Common myeloid progenitor, CD34-positive (primary cell): Measurements from ENCODE around the gene EHMT2.
A peak's percentile ranks its signal among the peaks of the same experiment; 100 is the strongest.

Experiments used
- CTCF ChIA-PET: fragments of 350-600 bp; sonication (Branson Sonifier 250); formaldehyde crosslinking; loops from one replicate; lab custom pipeline; 2021; ENCODE audit warnings: antibody characterized with exemption; lab: Charles Lee
- POLR2A ChIA-PET: fragments of 350-600 bp; sonication (Branson Sonifier 250); formaldehyde crosslinking; loops from one replicate; lab custom pipeline; 2021; ENCODE audit warnings: antibody characterized with exemption; lab: Charles Lee
- DNase-seq, 3 donors: peaks; one replicate each; pipeline versions ENCODE4 v3.0.0 to v3.0.0-alpha.2; 2013
- H3K27ac ChIP-seq, 2 experiments: 1 replicate in 1 of 2; 2 replicates in 1 of 2; pipeline ENCODE4 v1.7.0; 2013; ENCODE audit warnings: inconsistent platforms in 2 of 2, low read length in 2 of 2, mild to moderate bottlenecking in 2 of 2, low read depth in 1 of 2, moderate library complexity in 1 of 2; ENCODE audit not compliant: severe bottlenecking in 2 of 2, insufficient read depth in 1 of 2, poor library complexity in 1 of 2
- H3K27me3 ChIP-seq, 5 experiments: replicated peaks in 2 of 5; 1 replicate in 3 of 5; 2 replicates in 2 of 5; pipeline versions ENCODE4 v1.6.1 to v1.7.0; 2013; ENCODE audit warnings: low read length in 4 of 5, mild to moderate bottlenecking in 2 of 5, moderate library complexity in 2 of 5, inconsistent platforms in 1 of 5; ENCODE audit not compliant: insufficient read depth in 5 of 5, control insufficient read depth in 4 of 5
- H3K36me3 ChIP-seq, 4 experiments: 1 replicate in 2 of 4; 2 replicates in 2 of 4; pipeline versions ENCODE4 v1.6.1 to v1.7.0; 2013; ENCODE audit warnings: low read length in 3 of 4, control low read depth in 1 of 4, mild to moderate bottlenecking in 1 of 4; ENCODE audit not compliant: control insufficient read depth in 4 of 4, insufficient read depth in 4 of 4
- H3K4me1 ChIP-seq, 4 experiments: 1 replicate in 3 of 4; 2 replicates in 1 of 4; pipeline versions ENCODE4 v1.6.1 to v1.7.1; 2013; ENCODE audit warnings: low read length in 3 of 4, mild to moderate bottlenecking in 3 of 4, control low read depth in 1 of 4, inconsistent platforms in 1 of 4, moderate library complexity in 1 of 4; ENCODE audit not compliant: control insufficient read depth in 4 of 4, insufficient read depth in 4 of 4; ENCODE audit errors: control extremely low read depth in 1 of 4
- H3K4me3 ChIP-seq, 7 experiments: 1 replicate in 4 of 7; 2 replicates in 3 of 7; pipeline versions ENCODE4 v1.5.1 to v1.7.0; 2013; ENCODE audit warnings: mild to moderate bottlenecking in 7 of 7, low read length in 6 of 7, moderate library complexity in 6 of 7, inconsistent platforms in 2 of 7, low read depth in 2 of 7, control low read depth in 1 of 7; ENCODE audit not compliant: insufficient read depth in 4 of 7, control insufficient read depth in 1 of 7; ENCODE audit errors: extremely low read depth in 1 of 7
- H3K9me3 ChIP-seq, 5 experiments: 1 replicate in 4 of 5; 2 replicates in 1 of 5; pipeline versions ENCODE4 v1.6.1 to v1.7.1; 2013; ENCODE audit warnings: low read length in 4 of 5, mild to moderate bottlenecking in 2 of 5, inconsistent platforms in 1 of 5, low read depth in 1 of 5, moderate library complexity in 1 of 5; ENCODE audit not compliant: control insufficient read depth in 4 of 5, insufficient read depth in 2 of 5; ENCODE audit errors: control extremely low read depth in 1 of 5
- WGBS: methylation state at CpG from one replicate; pipeline ENCODE4 v1.1.5; 2013; ENCODE audit not compliant: insufficient coverage; 5-methylcytosine and 5-hydroxymethylcytosine counted together

The EHMT2 gene

DNA sequence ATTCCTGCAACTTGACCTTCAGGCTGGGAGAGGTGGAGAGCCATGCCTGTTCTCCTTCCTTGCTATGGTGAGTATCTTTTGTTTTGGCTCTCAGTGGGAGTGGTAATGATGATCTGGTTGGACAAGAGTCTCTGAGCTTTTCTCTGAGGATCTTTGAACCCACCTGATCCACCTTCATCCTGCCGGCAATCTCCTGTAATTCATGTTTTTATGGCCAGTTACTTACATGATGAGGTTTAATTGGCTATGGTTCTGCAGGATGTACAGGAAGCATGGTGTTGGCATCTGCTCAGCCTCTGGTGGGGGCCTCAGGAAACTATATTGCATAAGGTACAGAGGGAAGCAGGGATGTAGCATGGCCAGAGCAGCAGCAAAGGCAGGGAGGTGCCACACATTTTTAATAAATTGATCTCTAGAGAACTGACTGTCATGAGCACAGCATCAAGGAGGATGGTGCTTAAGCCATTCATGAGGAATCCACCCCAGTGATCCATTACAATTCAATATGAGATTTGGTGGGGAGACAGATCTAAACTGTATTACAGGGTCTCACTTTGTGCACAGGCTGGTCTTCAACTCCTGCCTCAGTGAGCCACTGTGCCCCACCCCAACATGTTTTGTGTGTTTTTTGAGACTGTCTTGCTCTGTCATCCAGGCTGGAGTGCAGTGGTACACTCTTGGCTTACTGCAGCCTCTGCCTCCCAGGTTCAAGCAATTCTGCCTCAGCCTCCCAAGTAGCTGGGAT is 60.0 kb downstream of the EHMT2 start:
- peaks cover 10 to 47% (median 35%) of the 10 kb centered on the region in 4 experiments for H3K36me3 ChIP-seq
- peaks cover 27 to 53% (median 50%) of the 10 kb centered on the region in 4 experiments for H3K4me1 ChIP-seq
- peak overlapping the region in 6 of 7 experiments; percentile 57 to 99 (median 89) for H3K4me3 ChIP-seq
- peak overlapping the region; percentile 98 to 99 for H3K27ac ChIP-seq
- no peaks in the 10 kb centered on the region for H3K9me3 ChIP-seq
- ChIA-PET CTCF (interaction anchor here (0.8 to 2.4 kb wide), 10 partner anchors 10 to 158 kb away, joined by 3 to 7 read pairs (median 4); partner anchors contain the start of gene LSM2), POLR2A (interaction anchor here (1.2 to 3.5 kb wide), 3 partner anchors 11 to 25 kb away, joined by 3 to 18 read pairs (median 9); partner anchors contain the start of genes HSPA1B and NEU1)
- H3K27me3 ChIP-seq: no peaks in the 10 kb centered on the region
- DNase-seq: peak in 1 of 3 donors; percentile 38
- no CpG with 5 or more reads among the region's 1 CpG for WGBS

DNA sequence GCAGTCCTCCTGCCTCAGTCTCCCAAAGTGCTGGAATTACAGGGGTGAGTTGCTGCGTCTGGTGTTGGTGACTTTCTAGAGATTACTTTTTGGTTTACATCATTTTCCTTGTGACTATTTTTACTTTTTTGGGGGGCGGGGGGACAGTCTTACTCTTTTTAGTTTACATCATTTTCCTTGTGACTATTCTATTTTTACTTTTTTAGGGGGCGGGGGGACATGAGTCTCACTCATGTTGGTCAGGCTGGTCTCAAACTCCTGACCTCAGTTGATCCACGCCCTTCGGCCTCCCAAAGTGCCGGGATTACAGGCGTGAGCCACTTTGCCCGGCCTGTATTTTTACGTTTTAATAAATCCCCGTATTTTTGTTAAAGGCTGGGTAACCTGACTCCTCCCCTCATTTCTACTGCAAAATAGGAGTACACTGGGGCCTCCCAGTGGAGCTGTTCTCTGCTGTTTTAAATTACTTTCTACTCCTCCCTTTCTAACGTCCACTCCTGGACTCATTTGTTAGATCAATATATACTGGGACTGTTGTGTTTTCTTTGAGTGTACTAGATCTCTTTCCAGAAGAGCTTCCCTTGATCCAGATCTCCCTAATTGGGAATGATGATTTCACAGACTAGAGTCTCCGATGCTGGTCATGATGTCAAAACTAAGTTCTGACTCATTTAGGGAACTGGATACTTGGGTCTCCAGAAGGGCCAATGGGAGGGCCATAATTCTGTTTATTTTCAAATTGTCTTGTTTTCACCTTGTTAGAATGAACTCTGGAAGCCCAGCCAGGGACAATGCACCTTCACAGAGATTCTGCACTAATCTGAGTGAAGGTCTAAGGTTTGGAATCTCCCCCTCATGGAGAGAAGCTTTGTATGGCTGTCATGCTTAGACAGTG is 60.8 kb downstream of the EHMT2 start:
- Histone ChIP-seq H3K9me3 (no peaks in the 10 kb centered on the region), H3K36me3 (peaks cover 10 to 47% (median 34%) of the 10 kb centered on the region in 4 experiments), H3K4me3 (peak overlapping the region in 6 of 7 experiments; percentile 58 to 99 (median 89)), H3K27ac (peak overlapping the region; percentile 98 to 99), H3K4me1 (peaks cover 27 to 58% (median 51%) of the 10 kb centered on the region in 4 experiments), H3K27me3 (no peaks in the 10 kb centered on the region)
- CTCF ChIA-PET: interaction anchor here (0.6 to 2.4 kb wide), 7 partner anchors 11 to 155 kb away, joined by 3 to 7 read pairs (median 4); partner anchors contain the start of gene LSM2
- peak in 2 of 3 donors; percentile 52 to 58 for DNase-seq
- WGBS: 30% methylated on average over 9 of the region's 12 CpGs
- POLR2A ChIA-PET: interaction anchor here (1.2 to 3.5 kb wide), 3 partner anchors 10 to 26 kb away, joined by 3 to 18 read pairs (median 9); partner anchors contain the start of genes HSPA1B and NEU1

DNA sequence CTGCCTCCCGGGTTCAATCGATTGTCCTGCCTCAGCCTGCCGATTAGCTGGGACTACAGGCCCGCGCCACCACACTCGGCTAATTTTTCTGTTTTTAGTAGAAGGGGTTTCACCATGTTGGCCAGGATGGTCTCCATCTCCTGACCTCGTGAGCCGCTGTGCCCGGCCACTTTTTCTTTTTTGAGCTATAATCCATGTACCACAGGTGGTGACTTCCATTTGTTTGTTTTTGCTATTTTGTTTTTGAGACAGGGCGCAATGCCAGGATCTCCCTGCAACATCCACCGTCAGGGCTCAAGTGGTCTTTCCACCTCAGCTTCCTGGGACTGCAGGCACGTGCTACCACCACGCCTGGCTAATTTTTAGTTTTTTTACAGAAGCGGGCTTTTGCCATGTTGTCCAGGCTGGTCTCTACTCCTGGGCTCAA is 61.4 kb downstream of the EHMT2 start:
- no peak for DNase-seq
- CTCF ChIA-PET: interaction anchor here (0.6 to 2.4 kb wide), 4 partner anchors 12 to 111 kb away, joined by 3 to 7 read pairs (median 4); partner anchors contain the start of gene LSM2
- H3K4me3 ChIP-seq: peak overlapping the region; percentile 13 to 99 (median 85)
- H3K27ac ChIP-seq: peak overlapping the region; percentile 98 to 99
- H3K27me3 ChIP-seq: no peaks in the 10 kb centered on the region
- POLR2A ChIA-PET: interaction anchor here (0.6 to 3.5 kb wide), 2 partner anchors 27 to 135 kb away, joined by 3 to 18 read pairs; partner anchors contain the start of gene NEU1
- 27% methylated on average over 14 of the region's 14 CpGs for WGBS
- H3K4me1 ChIP-seq: peaks cover 31 to 65% (median 56%) of the 10 kb centered on the region in 4 experiments
- H3K9me3 ChIP-seq: no peaks in the 10 kb centered on the region
- H3K36me3 ChIP-seq: peaks cover 10 to 47% (median 31%) of the 10 kb centered on the region in 4 experiments

DNA sequence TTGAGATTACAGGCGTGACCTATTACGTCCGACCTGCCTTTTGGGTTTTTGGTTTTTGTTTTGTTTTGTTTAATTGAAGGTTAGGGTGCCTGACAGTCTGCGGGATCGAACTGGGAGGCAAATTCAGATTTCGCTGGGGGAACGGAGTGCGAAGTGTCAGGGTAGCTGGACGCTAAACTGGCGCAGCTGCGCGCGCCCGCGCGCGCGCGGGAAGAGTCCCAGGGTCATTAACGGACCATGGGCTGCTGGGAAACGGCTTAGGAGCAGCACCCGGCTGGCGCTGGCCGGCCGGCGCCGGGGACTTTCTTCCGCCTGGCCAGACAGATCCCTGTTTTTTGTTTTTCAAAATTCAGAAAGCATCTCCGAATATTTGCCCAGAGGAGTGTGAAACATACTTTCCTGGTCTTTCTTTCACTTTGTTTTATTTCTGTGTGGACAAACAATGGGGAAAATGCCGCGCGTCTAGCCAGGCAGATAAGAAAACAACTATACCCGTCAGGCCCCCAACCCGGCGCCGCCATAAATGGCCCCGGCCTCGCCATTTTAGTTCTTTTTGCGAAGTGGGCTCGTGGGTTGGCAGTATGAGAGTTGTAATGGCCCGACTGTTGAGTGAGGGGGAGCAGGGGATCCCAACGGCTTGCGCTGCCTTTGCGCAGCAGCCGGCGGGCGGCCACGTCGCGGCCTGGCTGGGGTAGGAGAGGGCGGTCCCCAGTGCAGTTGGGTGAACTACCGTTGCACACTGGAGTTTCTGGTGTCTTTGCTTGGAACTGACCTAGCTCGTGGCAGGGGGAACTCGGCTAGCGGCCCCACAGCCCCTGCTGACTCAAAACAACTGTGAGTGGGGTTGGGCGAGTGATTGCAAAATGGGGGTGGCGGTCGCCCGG is 62.9 kb downstream of the EHMT2 start:
- H3K4me1 ChIP-seq: peaks cover 36 to 70% (median 61%) of the 10 kb centered on the region in 4 experiments
- CTCF ChIA-PET: interaction anchor here (0.5 to 2.4 kb wide), 5 partner anchors 13 to 123 kb away, joined by 3 to 10 read pairs (median 4); no protein-coding TSS in a partner anchor
- POLR2A ChIA-PET: interaction anchor here (0.6 to 3.5 kb wide), 4 partner anchors 22 to 48 kb away, joined by 5 to 18 read pairs (median 6); partner anchors contain the start of gene NEU1
- H3K27me3 ChIP-seq: no peaks in the 10 kb centered on the region
- peak overlapping the region; percentile 72 to 99 (median 92) for H3K4me3 ChIP-seq
- peaks cover 8 to 38% (median 20%) of the 10 kb centered on the region in 4 experiments for H3K36me3 ChIP-seq
- H3K27ac ChIP-seq: peak overlapping the region; percentile 98 to 99
- H3K9me3 ChIP-seq: no peaks in the 10 kb centered on the region
- 0% methylated on average over 49 of the region's 59 CpGs for WGBS
- peak; percentile 80 to 86 (median 82) for DNase-seq

DNA sequence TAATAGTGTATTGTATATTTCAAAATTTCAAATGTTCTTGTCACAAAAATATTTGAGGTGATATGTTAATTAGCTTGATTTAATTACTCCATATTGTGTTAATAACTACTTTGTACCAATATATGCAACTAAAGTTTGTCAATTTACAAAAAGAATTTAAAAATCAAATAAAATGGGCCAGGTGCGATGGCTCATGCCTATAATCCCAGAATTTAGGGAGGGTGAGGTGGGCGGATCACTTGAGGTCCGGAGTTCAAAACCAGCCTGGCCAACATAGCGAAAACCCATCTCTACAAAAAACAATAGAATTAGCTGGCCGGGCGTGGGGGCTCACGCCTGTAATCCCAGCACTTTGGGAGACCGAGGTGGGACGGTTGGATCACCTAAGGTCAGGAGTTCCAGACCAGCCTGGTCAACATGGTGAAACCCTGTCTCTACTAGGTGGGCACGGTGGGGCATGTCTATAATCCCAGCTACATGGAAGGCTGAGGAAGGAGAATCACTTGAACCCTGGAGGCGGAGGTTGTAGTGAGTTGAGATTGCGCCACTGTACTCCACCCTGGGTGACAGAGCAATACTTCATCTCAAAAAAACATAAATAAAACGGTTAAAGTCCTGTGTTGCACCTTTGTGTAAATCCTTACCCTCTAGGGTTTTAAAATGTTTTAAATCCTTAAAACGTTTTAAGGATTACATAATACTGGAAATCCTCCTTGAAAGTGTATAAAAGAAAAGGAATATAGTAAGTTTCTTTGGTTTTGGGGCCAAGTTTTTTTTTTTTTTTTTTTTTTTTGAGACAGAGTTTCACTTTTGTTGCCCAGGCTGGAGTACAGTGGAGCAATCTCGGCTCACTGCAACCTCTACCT is 65.9 kb downstream of the EHMT2 start:
- Histone ChIP-seq H3K4me3 (peak overlapping the region in 5 of 7 experiments; percentile 68 to 85 (median 77)), H3K27me3 (no peaks in the 10 kb centered on the region), H3K9me3 (no peaks in the 10 kb centered on the region), H3K36me3 (peaks cover 0 to 7% (median 0%) of the 10 kb centered on the region in 4 experiments), H3K27ac (peak overlapping the region in 1 of 2 experiments; percentile 89), H3K4me1 (peaks cover 27 to 51% (median 41%) of the 10 kb centered on the region in 4 experiments)
- ChIA-PET POLR2A (interaction anchor here (0.6 to 3.3 kb wide), 4 partner anchors 41 to 363 kb away, joined by 4 to 12 read pairs (median 6); partner anchors contain the start of genes DDAH2 and MPIG6B), CTCF (interaction anchor here (0.7 to 2.9 kb wide), 23 partner anchors 12 to 283 kb away, joined by 3 to 13 read pairs (median 4); partner anchors contain the start of genes ABHD16A, CLIC1, DDAH2 and VARS1)
- DNase-seq: peak in 1 of 3 donors; percentile 36
- WGBS: 89% methylated on average over 9 of the region's 15 CpGs
